CD14-positive monocyte (primary cell): Measurements from ENCODE around the gene HSH2D. TPM values are rescaled to one million over a fixed set of nuclear protein-coding genes. Genes with fewer than 3 reads are reported as not detected.

Experiments used
- DNase-seq, 3 donors: peaks; one replicate each; pipeline ENCODE4 v3.0.0-alpha.2; 2011 to 2022
- H2AFZ ChIP-seq: 2 replicates; pipeline ENCODE4 v1.6.0; 2012; ENCODE audit warnings: mild to moderate bottlenecking, low read depth, low read length, inconsistent platforms; ENCODE audit not compliant: insufficient read depth, poor library complexity, severe bottlenecking
- H3K27ac ChIP-seq, 2 donors: 1 replicate in 1 of 2; 2 replicates in 1 of 2; pipeline ENCODE4 v1.5.1; 2012 to 2013; ENCODE audit warnings: low read length in 2 of 2, control low read depth in 1 of 2, inconsistent platforms in 1 of 2, low read depth in 1 of 2, mild to moderate bottlenecking in 1 of 2
- H3K27me3 ChIP-seq, 2 donors: one replicate each; pipeline versions ENCODE4 v1.6.0 to v1.6.1; 2011 to 2013; ENCODE audit warnings: low read length in 2 of 2; ENCODE audit not compliant: control insufficient read depth in 2 of 2, insufficient read depth in 2 of 2
- H3K36me3 ChIP-seq, 2 donors: replicated peaks in 1 of 2; 1 replicate in 1 of 2; 2 replicates in 1 of 2; pipeline versions ENCODE4 v1.5.1 to v1.6.1; 2012 to 2013; ENCODE audit warnings: low read length in 2 of 2, control low read depth in 1 of 2, inconsistent platforms in 1 of 2, mild to moderate bottlenecking in 1 of 2; ENCODE audit not compliant: insufficient read depth in 2 of 2, control insufficient read depth in 1 of 2
- H3K4me1 ChIP-seq, 2 donors: 1 replicate in 1 of 2; 2 replicates in 1 of 2; pipeline versions ENCODE4 v1.5.1 to v1.6.1; 2012 to 2013; ENCODE audit warnings: low read length in 2 of 2, control low read depth in 1 of 2, inconsistent platforms in 1 of 2, mild to moderate bottlenecking in 1 of 2, moderate library complexity in 1 of 2; ENCODE audit not compliant: insufficient read depth in 2 of 2, control insufficient read depth in 1 of 2
- H3K4me2 ChIP-seq: replicated peaks from 2 replicates; pipeline ENCODE3; 2012; ENCODE audit warnings: low read length, moderate library complexity, mild to moderate bottlenecking; ENCODE audit not compliant: poor library complexity, severe bottlenecking; ENCODE audit errors: extremely low read depth
- H3K4me3 ChIP-seq, 3 experiments: fragments of 200-600 bp in 1 of 3; sonication (generic) in 1 of 3; replicated peaks in 1 of 3; 1 replicate in 2 of 3; 2 replicates in 1 of 3; pipeline ENCODE4 v1.5.1; 2011 to 2013; ENCODE audit warnings: low read length in 3 of 3, mild to moderate bottlenecking in 3 of 3, control low read depth in 2 of 3, low read depth in 2 of 3, inconsistent platforms in 1 of 3, moderate library complexity in 1 of 3
- H3K79me2 ChIP-seq: 2 replicates; pipeline ENCODE4 v1.6.0; 2012; ENCODE audit warnings: mild to moderate bottlenecking, control low read depth, inconsistent platforms, low read length, moderate library complexity; ENCODE audit not compliant: insufficient read depth
- H3K9ac ChIP-seq: 2 replicates; pipeline ENCODE4 v1.6.0; 2017; ENCODE audit warnings: low read length, mild to moderate bottlenecking; ENCODE audit not compliant: insufficient read depth, poor library complexity, severe bottlenecking
- H3K9me3 ChIP-seq, 2 donors: replicated peaks in 1 of 2; 1 replicate in 1 of 2; 2 replicates in 1 of 2; pipeline versions ENCODE4 v1.5.1 to v1.6.1; 2012 to 2013; ENCODE audit warnings: low read length in 2 of 2, control low read depth in 1 of 2; ENCODE audit not compliant: control insufficient read depth in 1 of 2, insufficient read depth in 1 of 2
- H4K20me1 ChIP-seq: 2 replicates; pipeline ENCODE4 v1.6.0; 2012; ENCODE audit warnings: mild to moderate bottlenecking, low read length, control low read depth, moderate library complexity; ENCODE audit not compliant: insufficient read depth
- H3K27ac Mint-ChIP-seq, 7 donors: one replicate each; pipeline ENCODE4 v1.8.0; 2020; ENCODE audit warnings: mild to moderate bottlenecking in 7 of 7, mixed read lengths in 7 of 7, moderate library complexity in 6 of 7, inconsistent platforms in 2 of 7
- H3K27me3 Mint-ChIP-seq, 3 donors: one replicate each; pipeline ENCODE4 v1.8.0; 2021 to 2022; ENCODE audit warnings: low read depth in 3 of 3, mild to moderate bottlenecking in 3 of 3, mixed read lengths in 3 of 3, moderate library complexity in 3 of 3, inconsistent platforms in 1 of 3
- H3K36me3 Mint-ChIP-seq, 2 donors: one replicate each; pipeline ENCODE4 v1.8.0; 2020; ENCODE audit warnings: mixed read lengths in 2 of 2, inconsistent platforms in 1 of 2, mild to moderate bottlenecking in 1 of 2
- H3K4me1 Mint-ChIP-seq: one replicate; pipeline ENCODE4 v1.8.0; 2020; ENCODE audit warnings: mild to moderate bottlenecking, mixed read lengths
- H3K4me3 Mint-ChIP-seq, 2 donors: one replicate each; pipeline ENCODE4 v1.8.0; 2020; ENCODE audit warnings: mild to moderate bottlenecking in 2 of 2, mixed read lengths in 2 of 2, moderate library complexity in 1 of 2
- H3K9me3 Mint-ChIP-seq, 7 donors: one replicate each; pipeline ENCODE4 v1.8.0; 2020 to 2022; ENCODE audit warnings: mixed read lengths in 7 of 7, mild to moderate bottlenecking in 6 of 7, moderate library complexity in 6 of 7, inconsistent platforms in 2 of 7
- CTCF ChIP-seq: fragments of 200-600 bp; IDR thresholded peaks from one replicate; pipeline ENCODE4 v1.8.0; 2022; ENCODE audit warnings: antibody characterized with exemption, mild to moderate bottlenecking
- WGBS: methylation state at CpG from one replicate; pipeline ENCODE4 v1.1.5; 2013; ENCODE audit warnings: missing lambda C conversion rate; ENCODE audit not compliant: insufficient coverage; 5-methylcytosine and 5-hydroxymethylcytosine counted together
- intact Hi-C, 2 donors: fragments of 100-400 bp; cut with micrococcal nuclease; formaldehyde crosslinking; loops; one replicate each; pipeline versions ENCODE4 v1.15.0 to v1.15.1; 2023
- polyA plus RNA-seq, 3 donors: library from polyadenylated mRNA; depleted of rRNA in 1 of 3; unstranded in 2 of 3; stranded (reverse) in 1 of 3; fragments of 300-500 nt in 2 of 3; fragments of >200 nt in 1 of 3; fragmentation: Illumina TruSeq in 2 of 3; gene quantifications; 1 replicate in 2 of 3; 2 replicates in 1 of 3; pipeline ENCODE4 v1.2.3, GENCODE V29; 2012 to 2021

HSH2D gene
- polyA plus RNA-seq, 3 donors, result 13.8 to 106 (median 16.7) TPM

DNA sequence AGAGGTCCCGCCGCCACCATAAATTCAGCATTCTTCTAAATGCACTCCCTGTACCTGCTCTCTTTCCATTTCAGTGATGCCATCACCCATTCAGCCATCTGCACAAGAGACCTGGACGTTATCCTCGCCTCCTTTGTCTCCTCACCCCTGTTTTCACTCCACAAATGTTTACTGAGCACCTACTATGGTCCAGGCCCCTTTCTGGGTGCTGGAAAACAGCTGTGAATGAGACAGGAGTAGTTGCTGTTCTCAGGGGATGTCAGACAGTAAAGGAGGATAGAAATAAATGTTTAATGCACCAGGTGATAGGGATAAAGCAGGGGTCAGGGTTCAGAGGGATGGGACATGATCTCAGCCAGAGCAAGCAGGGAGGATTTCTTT lies 57.5 kb downstream of the HSH2D start:
- Histone ChIP-seq H4K20me1 (peaks cover 60% of the 10 kb centered on the region), H3K4me1 (peaks cover 30 to 40% of the 10 kb centered on the region in 2 donors), H3K4me3 (no peak overlapping the region), H2AFZ (no peak overlapping the region), H3K27me3 (no peaks in the 10 kb centered on the region), H3K27ac (peak overlapping the region in 1 of 2 donors; percentile 89), H3K9me3 (no peaks in the 10 kb centered on the region), H3K79me2 (peaks cover 66% of the 10 kb centered on the region), H3K9ac (no peak overlapping the region), H3K4me2 (no peak overlapping the region), H3K36me3 (peaks cover 52 to 56% of the 10 kb centered on the region in 2 donors)
- Mint-ChIP-seq H3K4me1 (peaks cover 34% of the 10 kb centered on the region), H3K36me3 (peaks cover 49 to 60% of the 10 kb centered on the region in 2 donors), H3K27ac (peak overlapping the region in 3 of 7 donors; percentile 33 to 79 (median 74)), H3K4me3 (no peak overlapping the region), H3K9me3 (no peaks in the 10 kb centered on the region), H3K27me3 (no peaks in the 10 kb centered on the region)
- DNase-seq, result no peak
- no peak for TF ChIP-seq CTCF
- intact Hi-C loops, result no loop called here
- 100% methylated on average over 2 of the region's 4 CpGs for WGBS

DNA sequence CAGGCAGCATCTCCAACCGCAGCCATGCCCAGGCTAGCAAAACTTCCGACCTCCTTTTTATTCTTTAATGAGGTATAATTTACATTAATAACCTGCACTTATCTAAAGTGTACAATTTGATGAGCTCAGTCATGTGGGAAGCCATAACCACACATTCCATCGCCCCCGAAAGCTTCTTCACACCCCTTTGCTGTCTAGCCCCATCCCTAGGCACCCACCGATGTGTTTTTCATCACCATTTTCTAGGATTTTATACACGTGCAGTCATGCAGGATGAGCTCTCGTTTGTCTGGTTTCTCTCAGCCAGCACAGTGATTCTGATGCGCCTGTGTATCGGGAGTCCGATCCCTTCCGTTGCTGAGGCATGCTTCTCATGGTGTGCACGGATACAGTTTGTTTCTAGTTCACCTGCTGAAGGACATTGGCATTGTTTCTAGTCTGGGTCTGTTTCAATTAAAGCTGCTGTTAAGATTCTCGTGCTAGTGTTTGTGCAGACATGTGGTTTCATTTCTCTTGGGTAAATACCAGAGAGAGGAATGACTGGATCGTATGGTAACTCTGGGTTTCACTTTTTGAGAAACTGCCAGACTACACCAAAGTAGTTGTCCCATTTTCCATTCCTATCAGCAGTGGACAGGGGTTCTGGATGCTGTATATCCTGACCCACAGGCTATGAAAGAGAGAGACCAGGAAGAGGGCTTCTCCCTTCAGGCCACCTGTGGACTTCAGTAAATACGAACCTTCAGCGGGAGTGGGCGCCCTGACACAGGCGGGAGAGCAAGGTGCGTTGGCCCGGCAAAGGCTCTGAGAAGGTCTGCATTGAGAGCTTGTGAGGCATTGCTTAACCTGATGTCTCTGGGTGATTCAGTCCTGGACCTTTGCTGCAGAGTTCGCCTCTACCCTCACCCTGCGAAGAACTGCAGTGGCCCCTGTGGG lies 59.1 kb downstream of the HSH2D start:
- Mint-ChIP-seq H3K9me3 (no peaks in the 10 kb centered on the region), H3K4me3 (no peak overlapping the region), H3K27ac (peak overlapping the region in 1 of 7 donors; percentile 38), H3K27me3 (no peaks in the 10 kb centered on the region), H3K4me1 (peaks cover 26% of the 10 kb centered on the region), H3K36me3 (peaks cover 62 to 74% of the 10 kb centered on the region in 2 donors)
- Histone ChIP-seq H2AFZ (no peak overlapping the region), H3K79me2 (peaks cover 65% of the 10 kb centered on the region), H3K27ac (no peak overlapping the region), H4K20me1 (peaks cover 63% of the 10 kb centered on the region), H3K36me3 (peaks cover 67 to 72% of the 10 kb centered on the region in 2 donors), H3K4me3 (no peak overlapping the region), H3K4me2 (no peak overlapping the region), H3K27me3 (no peaks in the 10 kb centered on the region), H3K9ac (no peak overlapping the region), H3K4me1 (peaks cover 22 to 30% of the 10 kb centered on the region in 2 donors), H3K9me3 (no peaks in the 10 kb centered on the region)
- no peak for DNase-seq
- intact Hi-C loops, result no loop called here
- WGBS, result 95% methylated on average over 16 of the region's 22 CpGs
- no peak for TF ChIP-seq CTCF
